Measurements from ENCODE around the gene PRICKLE2. TPM values are rescaled to one million over a fixed set of nuclear protein-coding genes. Genes with fewer than 3 reads are reported as not detected.

The PRICKLE2 gene
- total and polyA plus RNA-seq, 2 experiments from 2014 or later: 1.1 to 12.5 TPM

DNA sequence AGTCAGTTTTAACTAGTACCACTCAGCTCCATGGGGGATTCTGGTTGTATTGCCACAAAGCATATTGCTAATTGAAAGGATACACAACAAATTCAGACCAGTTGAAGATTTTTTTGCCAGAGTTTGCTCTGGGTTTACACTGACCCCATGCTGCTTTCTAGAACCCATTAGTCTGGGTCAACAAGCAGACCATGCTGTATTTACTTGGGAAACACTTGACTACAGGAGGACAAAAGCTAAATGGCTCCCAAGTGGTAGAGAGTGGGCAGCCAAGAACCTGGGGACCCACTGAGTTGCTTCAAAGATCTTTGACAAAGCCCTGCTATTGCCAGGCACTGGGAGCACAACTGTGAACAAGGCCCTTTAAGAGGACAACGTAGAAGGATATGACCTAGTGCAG lies 115.2 kb downstream of the PRICKLE2 start:
- Mint-ChIP-seq H3K4me3 (no peak overlapping the region), H3K27ac (no peak overlapping the region)
- no peak for ATAC-seq

More for the DNA sequence above, 115.2 kb downstream of the PRICKLE2 start:
- no peaks in the 10 kb centered on the region for H4K20me1 ChIP-seq (replicated peaks; ENCODE audit: insufficient read depth)
- Mint-ChIP-seq H3K36me3 (ENCODE audit: low read depth) (peaks cover 19% of the 10 kb centered on the region), H3K9me3 (peaks cover 7% of the 10 kb centered on the region; the same call in 2 of the 3 replicates), H3K4me1 (peaks cover 37% of the 10 kb centered on the region), H3K27me3 (ENCODE audit: insufficient read depth, low read depth, poor library complexity) (peaks cover 4% of the 10 kb centered on the region)
- no peak overlapping the region for H3K4me2 ChIP-seq
- no peaks in the 10 kb centered on the region for H3F3A ChIP-seq (replicated peaks; ENCODE audit: low read depth)
- H3K4me1 ChIP-seq (ENCODE audit: insufficient read depth): peaks cover 31% of the 10 kb centered on the region; the same call in 1 of the 2 replicates
- no peak overlapping the region for H2AFZ ChIP-seq
- no peak overlapping the region for H3K27ac ChIP-seq (ENCODE audit: low read depth)
- no peaks in the 10 kb centered on the region; the same call in 1 of the 2 replicates for H3K36me3 ChIP-seq (ENCODE audit: insufficient read depth)
- H3K9me2 ChIP-seq (ENCODE audit: insufficient read depth): 0 out of 2 replicates have a peak, but pooled peaks cover 3% of the 10 kb centered on the region
- TF ChIP-seq, protein P1, sequence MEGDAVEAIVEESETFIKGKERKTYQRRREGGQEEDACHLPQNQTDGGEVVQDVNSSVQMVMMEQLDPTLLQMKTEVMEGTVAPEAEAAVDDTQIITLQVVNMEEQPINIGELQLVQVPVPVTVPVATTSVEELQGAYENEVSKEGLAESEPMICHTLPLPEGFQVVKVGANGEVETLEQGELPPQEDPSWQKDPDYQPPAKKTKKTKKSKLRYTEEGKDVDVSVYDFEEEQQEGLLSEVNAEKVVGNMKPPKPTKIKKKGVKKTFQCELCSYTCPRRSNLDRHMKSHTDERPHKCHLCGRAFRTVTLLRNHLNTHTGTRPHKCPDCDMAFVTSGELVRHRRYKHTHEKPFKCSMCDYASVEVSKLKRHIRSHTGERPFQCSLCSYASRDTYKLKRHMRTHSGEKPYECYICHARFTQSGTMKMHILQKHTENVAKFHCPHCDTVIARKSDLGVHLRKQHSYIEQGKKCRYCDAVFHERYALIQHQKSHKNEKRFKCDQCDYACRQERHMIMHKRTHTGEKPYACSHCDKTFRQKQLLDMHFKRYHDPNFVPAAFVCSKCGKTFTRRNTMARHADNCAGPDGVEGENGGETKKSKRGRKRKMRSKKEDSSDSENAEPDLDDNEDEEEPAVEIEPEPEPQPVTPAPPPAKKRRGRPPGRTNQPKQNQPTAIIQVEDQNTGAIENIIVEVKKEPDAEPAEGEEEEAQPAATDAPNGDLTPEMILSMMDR (conservative IDR thresholded peaks at IDR 0.05; ENCODE audit: low read depth in 2 of 2): no peak
- TF ChIP-seq STAT1 (IDR thresholded peaks at IDR 0.05; ENCODE audit: unreplicated experiment) (no peak), JUNB (IDR thresholded peaks at IDR 0.05; ENCODE audit: unreplicated experiment) (no peak), ZNF114 (CRISPR knock-in tag; IDR thresholded peaks at IDR 0.05) (no peak), CREB1 (CRISPR knock-in tag; IDR thresholded peaks at IDR 0.05; ENCODE audit: low read depth) (no peak), EZH2phosphoT487 (IDR thresholded peaks at IDR 0.05; ENCODE audit: unreplicated experiment) (no peak), ZNF331 (CRISPR knock-in tag; IDR thresholded peaks at IDR 0.05; ENCODE audit: low read depth) (no peak), EZH2 (IDR thresholded peaks at IDR 0.05; ENCODE audit: low read depth, unreplicated experiment) (no peak), NANOG (IDR thresholded peaks at IDR 0.05; ENCODE audit: borderline replicate concordance) (no peak), POLR2AphosphoS5 (IDR thresholded peaks at IDR 0.05; ENCODE audit: low read depth) (no peak)
- TF ChIP-seq, protein P2, sequence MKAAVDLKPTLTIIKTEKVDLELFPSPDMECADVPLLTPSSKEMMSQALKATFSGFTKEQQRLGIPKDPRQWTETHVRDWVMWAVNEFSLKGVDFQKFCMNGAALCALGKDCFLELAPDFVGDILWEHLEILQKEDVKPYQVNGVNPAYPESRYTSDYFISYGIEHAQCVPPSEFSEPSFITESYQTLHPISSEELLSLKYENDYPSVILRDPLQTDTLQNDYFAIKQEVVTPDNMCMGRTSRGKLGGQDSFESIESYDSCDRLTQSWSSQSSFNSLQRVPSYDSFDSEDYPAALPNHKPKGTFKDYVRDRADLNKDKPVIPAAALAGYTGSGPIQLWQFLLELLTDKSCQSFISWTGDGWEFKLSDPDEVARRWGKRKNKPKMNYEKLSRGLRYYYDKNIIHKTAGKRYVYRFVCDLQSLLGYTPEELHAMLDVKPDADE (IDR thresholded peaks at IDR 0.05): no peak
- TF ChIP-seq, protein P3, sequence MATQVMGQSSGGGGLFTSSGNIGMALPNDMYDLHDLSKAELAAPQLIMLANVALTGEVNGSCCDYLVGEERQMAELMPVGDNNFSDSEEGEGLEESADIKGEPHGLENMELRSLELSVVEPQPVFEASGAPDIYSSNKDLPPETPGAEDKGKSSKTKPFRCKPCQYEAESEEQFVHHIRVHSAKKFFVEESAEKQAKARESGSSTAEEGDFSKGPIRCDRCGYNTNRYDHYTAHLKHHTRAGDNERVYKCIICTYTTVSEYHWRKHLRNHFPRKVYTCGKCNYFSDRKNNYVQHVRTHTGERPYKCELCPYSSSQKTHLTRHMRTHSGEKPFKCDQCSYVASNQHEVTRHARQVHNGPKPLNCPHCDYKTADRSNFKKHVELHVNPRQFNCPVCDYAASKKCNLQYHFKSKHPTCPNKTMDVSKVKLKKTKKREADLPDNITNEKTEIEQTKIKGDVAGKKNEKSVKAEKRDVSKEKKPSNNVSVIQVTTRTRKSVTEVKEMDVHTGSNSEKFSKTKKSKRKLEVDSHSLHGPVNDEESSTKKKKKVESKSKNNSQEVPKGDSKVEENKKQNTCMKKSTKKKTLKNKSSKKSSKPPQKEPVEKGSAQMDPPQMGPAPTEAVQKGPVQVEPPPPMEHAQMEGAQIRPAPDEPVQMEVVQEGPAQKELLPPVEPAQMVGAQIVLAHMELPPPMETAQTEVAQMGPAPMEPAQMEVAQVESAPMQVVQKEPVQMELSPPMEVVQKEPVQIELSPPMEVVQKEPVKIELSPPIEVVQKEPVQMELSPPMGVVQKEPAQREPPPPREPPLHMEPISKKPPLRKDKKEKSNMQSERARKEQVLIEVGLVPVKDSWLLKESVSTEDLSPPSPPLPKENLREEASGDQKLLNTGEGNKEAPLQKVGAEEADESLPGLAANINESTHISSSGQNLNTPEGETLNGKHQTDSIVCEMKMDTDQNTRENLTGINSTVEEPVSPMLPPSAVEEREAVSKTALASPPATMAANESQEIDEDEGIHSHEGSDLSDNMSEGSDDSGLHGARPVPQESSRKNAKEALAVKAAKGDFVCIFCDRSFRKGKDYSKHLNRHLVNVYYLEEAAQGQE (IDR thresholded peaks at IDR 0.05; ENCODE audit: unreplicated experiment): no peak
- TF ChIP-seq, protein P4, sequence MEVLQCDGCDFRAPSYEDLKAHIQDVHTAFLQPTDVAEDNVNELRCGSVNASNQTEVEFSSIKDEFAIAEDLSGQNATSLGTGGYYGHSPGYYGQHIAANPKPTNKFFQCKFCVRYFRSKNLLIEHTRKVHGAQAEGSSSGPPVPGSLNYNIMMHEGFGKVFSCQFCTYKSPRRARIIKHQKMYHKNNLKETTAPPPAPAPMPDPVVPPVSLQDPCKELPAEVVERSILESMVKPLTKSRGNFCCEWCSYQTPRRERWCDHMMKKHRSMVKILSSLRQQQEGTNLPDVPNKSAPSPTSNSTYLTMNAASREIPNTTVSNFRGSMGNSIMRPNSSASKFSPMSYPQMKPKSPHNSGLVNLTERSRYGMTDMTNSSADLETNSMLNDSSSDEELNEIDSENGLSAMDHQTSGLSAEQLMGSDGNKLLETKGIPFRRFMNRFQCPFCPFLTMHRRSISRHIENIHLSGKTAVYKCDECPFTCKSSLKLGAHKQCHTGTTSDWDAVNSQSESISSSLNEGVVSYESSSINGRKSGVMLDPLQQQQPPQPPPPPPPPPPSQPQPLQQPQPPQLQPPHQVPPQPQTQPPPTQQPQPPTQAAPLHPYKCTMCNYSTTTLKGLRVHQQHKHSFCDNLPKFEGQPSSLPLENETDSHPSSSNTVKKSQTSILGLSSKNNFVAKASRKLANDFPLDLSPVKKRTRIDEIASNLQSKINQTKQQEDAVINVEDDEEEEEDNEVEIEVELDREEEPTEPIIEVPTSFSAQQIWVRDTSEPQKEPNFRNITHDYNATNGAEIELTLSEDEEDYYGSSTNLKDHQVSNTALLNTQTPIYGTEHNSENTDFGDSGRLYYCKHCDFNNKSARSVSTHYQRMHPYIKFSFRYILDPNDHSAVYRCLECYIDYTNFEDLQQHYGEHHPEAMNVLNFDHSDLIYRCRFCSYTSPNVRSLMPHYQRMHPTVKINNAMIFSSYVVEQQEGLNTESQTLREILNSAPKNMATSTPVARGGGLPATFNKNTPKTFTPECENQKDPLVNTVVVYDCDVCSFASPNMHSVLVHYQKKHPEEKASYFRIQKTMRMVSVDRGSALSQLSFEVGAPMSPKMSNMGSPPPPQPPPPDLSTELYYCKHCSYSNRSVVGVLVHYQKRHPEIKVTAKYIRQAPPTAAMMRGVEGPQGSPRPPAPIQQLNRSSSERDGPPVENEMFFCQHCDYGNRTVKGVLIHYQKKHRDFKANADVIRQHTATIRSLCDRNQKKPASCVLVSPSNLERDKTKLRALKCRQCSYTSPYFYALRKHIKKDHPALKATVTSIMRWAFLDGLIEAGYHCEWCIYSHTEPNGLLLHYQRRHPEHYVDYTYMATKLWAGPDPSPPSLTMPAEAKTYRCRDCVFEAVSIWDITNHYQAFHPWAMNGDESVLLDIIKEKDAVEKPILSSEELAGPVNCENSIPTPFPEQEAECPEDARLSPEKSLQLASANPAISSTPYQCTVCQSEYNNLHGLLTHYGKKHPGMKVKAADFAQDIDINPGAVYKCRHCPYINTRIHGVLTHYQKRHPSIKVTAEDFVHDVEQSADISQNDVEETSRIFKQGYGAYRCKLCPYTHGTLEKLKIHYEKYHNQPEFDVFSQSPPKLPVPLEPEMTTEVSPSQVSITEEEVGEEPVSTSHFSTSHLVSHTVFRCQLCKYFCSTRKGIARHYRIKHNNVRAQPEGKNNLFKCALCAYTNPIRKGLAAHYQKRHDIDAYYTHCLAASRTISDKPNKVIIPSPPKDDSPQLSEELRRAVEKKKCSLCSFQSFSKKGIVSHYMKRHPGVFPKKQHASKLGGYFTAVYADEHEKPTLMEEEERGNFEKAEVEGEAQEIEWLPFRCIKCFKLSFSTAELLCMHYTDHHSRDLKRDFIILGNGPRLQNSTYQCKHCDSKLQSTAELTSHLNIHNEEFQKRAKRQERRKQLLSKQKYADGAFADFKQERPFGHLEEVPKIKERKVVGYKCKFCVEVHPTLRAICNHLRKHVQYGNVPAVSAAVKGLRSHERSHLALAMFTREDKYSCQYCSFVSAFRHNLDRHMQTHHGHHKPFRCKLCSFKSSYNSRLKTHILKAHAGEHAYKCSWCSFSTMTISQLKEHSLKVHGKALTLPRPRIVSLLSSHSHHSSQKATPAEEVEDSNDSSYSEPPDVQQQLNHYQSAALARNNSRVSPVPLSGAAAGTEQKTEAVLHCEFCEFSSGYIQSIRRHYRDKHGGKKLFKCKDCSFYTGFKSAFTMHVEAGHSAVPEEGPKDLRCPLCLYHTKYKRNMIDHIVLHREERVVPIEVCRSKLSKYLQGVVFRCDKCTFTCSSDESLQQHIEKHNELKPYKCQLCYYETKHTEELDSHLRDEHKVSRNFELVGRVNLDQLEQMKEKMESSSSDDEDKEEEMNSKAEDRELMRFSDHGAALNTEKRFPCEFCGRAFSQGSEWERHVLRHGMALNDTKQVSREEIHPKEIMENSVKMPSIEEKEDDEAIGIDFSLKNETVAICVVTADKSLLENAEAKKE (CRISPR knock-in tag; IDR thresholded peaks at IDR 0.05): no peak
- no peak for DNase-seq (ENCODE audit: low spot score)
- no peaks in the 10 kb centered on the region for H3K27me3 ChIP-seq (ENCODE audit: insufficient read depth)
- no peaks in the 10 kb centered on the region for H3K79me2 ChIP-seq (replicated peaks; ENCODE audit: insufficient read depth)
- H3K4me3 ChIP-seq: no peak overlapping the region

All from GM23338 (cell line).